ENCODE results near the gene SH3PXD2B. TPM values are rescaled to one million over a fixed set of nuclear protein-coding genes. Genes with fewer than 3 reads are reported as not detected.
"Not testable (repeated sequence)": the region's sequence is repeated elsewhere in the genome, so short reads cannot be mapped to it uniquely, and the experiment has no call there.

SH3PXD2B gene
- total RNA-seq, 1 donor, result 1.3 TPM

- DNase-seq (ENCODE audit: low read depth in 2 of 3, low spot score in 2 of 3), result peak in 1 of 3 donors; percentile 29
These were observed 106.8 kb downstream of the SH3PXD2B start for GRCh38 chr5:172347496-172348052.

GRCh38 chr5:172345881-172346280 is 108.4 kb downstream of the SH3PXD2B start:
- DNase-seq (ENCODE audit: low read depth in 2 of 3, low spot score in 2 of 3), result no peak

GRCh38 chr5:172344855-172345409 is 109.4 kb downstream of the SH3PXD2B start:
- DNase-seq (ENCODE audit: low read depth in 2 of 3, low spot score in 2 of 3), result no peak

- DNase-seq (ENCODE audit: low read depth in 2 of 3, low spot score in 2 of 3), result no peak
These were observed 110.6 kb downstream of the SH3PXD2B start for GRCh38 chr5:172343741-172344140.

- DNase-seq (ENCODE audit: low read depth in 2 of 3, low spot score in 2 of 3), result no peak
These were observed 111.4 kb downstream of the SH3PXD2B start for GRCh38 chr5:172342918-172343317.

GRCh38 chr5:172339264-172340180 is 114.8 kb downstream of the SH3PXD2B start:
- no peak for DNase-seq (ENCODE audit: low read depth in 2 of 3, low spot score in 2 of 3)

- no peak for DNase-seq (ENCODE audit: low read depth in 2 of 3, low spot score in 2 of 3)
These were observed 117.5 kb downstream of the SH3PXD2B start for GRCh38 chr5:172336676-172337285.

GRCh38 chr5:172336264-172336663 is 118.1 kb downstream of the SH3PXD2B start:
- DNase-seq (ENCODE audit: low read depth in 2 of 3, low spot score in 2 of 3), result no peak

- DNase-seq (ENCODE audit: low read depth in 2 of 3, low spot score in 2 of 3), result no peak
These were observed 118.6 kb downstream of the SH3PXD2B start for GRCh38 chr5:172335721-172336120.

- no peak for DNase-seq (ENCODE audit: low read depth in 2 of 3, low spot score in 2 of 3)
These were observed 119.7 kb downstream of the SH3PXD2B start for GRCh38 chr5:172334641-172335040.

GRCh38 chr5:172334196-172334595 is 120.1 kb downstream of the SH3PXD2B start:
- no peak for DNase-seq (ENCODE audit: low read depth in 2 of 3, low spot score in 2 of 3)

- not testable (repeated sequence) for DNase-seq (ENCODE audit: low read depth in 2 of 3, low spot score in 2 of 3)
These were observed 127.4 kb downstream of the SH3PXD2B start for GRCh38 chr5:172326901-172327300.

- no peak for DNase-seq (ENCODE audit: low read depth in 2 of 3, low spot score in 2 of 3)
These were observed 128.9 kb downstream of the SH3PXD2B start for GRCh38 chr5:172325452-172325851.

GRCh38 chr5:172322028-172322965 is 132.0 kb downstream of the SH3PXD2B start:
- DNase-seq (ENCODE audit: low read depth in 2 of 3, low spot score in 2 of 3), result no peak

GRCh38 chr5:172321593-172321992 is 132.7 kb downstream of the SH3PXD2B start:
- no peak for DNase-seq (ENCODE audit: low read depth in 2 of 3, low spot score in 2 of 3)

- DNase-seq (ENCODE audit: low read depth in 2 of 3, low spot score in 2 of 3), result no peak
These were observed 134.4 kb downstream of the SH3PXD2B start for GRCh38 chr5:172319708-172320441.

- no peak for DNase-seq (ENCODE audit: low read depth in 2 of 3, low spot score in 2 of 3)
These were observed 138.5 kb downstream of the SH3PXD2B start for GRCh38 chr5:172315587-172316493.

GRCh38 chr5:172313915-172314314 is 140.4 kb downstream of the SH3PXD2B start:
- DNase-seq (ENCODE audit: low read depth in 2 of 3, low spot score in 2 of 3), result no peak

- no peak for DNase-seq (ENCODE audit: low read depth in 2 of 3, low spot score in 2 of 3)
These were observed 142.0 kb downstream of the SH3PXD2B start for GRCh38 chr5:172312286-172312685.

Data from hematopoietic multipotent progenitor cell (in vitro differentiated cells).